Activated CD8-positive, alpha-beta T cell treated with anti-CD3 and anti-CD28 coated beads for 36 hours (primary cell): ENCODE results near the gene GAGE12F. TPM values are rescaled to one million over a fixed set of nuclear protein-coding genes. Genes with fewer than 3 reads are reported as not detected.
"Not testable (repeated sequence)": the region's sequence is repeated elsewhere in the genome, so short reads cannot be mapped to it uniquely, and the experiment has no call there.

Source experiments
- ATAC-seq: fragments of 200-7000 bp; cut with Tn5 transposase; one replicate; pipeline ENCODE4 v1.10.0; 2021; ENCODE audit warnings: mild to moderate bottlenecking, moderate library complexity
- CTCF ChIA-PET: fragments of 350-600 bp; sonication (Branson Sonifier 250); formaldehyde crosslinking; loops from one replicate; lab custom pipeline; 2021; ENCODE audit warnings: antibody characterized with exemption; lab: Charles Lee
- POLR2A ChIA-PET: fragments of 350-600 bp; sonication (Branson Sonifier 250); formaldehyde crosslinking; loops from one replicate; lab custom pipeline; 2021; ENCODE audit warnings: antibody characterized with exemption; lab: Charles Lee
- DNase-seq: peaks from one replicate; pipeline ENCODE4 v3.0.0-alpha.2; 2020
- H3K27ac Mint-ChIP-seq: one replicate; pipeline ENCODE4 v1.8.0; 2021; ENCODE audit warnings: mild to moderate bottlenecking, mixed read lengths
- H3K27me3 Mint-ChIP-seq: one replicate; pipeline ENCODE4 v1.8.0; 2021; ENCODE audit warnings: mixed read lengths
- H3K36me3 Mint-ChIP-seq: one replicate; pipeline ENCODE4 v1.8.0; 2021; ENCODE audit warnings: low read depth, mixed read lengths
- H3K4me1 Mint-ChIP-seq: one replicate; pipeline ENCODE4 v1.8.0; 2021; ENCODE audit warnings: low read depth, mixed read lengths
- H3K4me3 Mint-ChIP-seq: one replicate; pipeline ENCODE4 v1.8.0; 2021; ENCODE audit warnings: mild to moderate bottlenecking, moderate library complexity, mixed read lengths
- H3K9me3 Mint-ChIP-seq: one replicate; pipeline ENCODE4 v1.8.0; 2021; ENCODE audit warnings: mixed read lengths
- intact Hi-C: fragments of 100-400 bp; cut with micrococcal nuclease; formaldehyde crosslinking; loops from one replicate; pipeline ENCODE4 v1.10.0; 2022
- total RNA-seq, 2 experiments: library from RNA; stranded (reverse); gene quantifications; one replicate each; pipeline ENCODE4 v1.2.3, GENCODE V29; 2021

Gene GAGE12F, protein sequence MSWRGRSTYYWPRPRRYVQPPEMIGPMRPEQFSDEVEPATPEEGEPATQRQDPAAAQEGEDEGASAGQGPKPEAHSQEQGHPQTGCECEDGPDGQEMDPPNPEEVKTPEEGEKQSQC
- not detected for total RNA-seq

DNA sequence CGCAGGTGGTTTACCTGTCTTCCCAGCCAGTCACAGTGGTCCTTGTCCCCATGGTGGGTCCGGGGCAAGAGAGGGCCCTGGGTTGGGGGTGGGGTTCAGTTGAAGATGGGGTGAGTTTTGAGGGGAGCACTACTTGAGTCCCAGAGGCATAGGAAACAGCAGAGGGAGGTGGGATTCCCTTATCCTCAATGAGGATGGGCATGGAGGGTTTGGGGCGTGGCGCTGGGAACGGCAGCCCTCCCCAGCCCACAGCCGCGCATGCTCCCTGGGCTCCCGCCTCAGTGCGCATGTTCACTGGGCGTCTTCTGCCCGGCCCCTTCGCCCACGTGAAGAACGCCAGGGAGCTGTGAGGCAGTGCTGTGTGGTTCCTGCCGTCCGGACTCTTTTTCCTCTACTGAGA lies at the start of gene GAGE12F:
GAGE12F (plus strand) TSS at position 301 of the 400 bp plus-strand sequence. CDS start 1,155 bp downstream, outside the sequence.
- H3K9me3 Mint-ChIP-seq, H3K4me1 Mint-ChIP-seq, ATAC-seq, H3K36me3 Mint-ChIP-seq, H3K27me3 Mint-ChIP-seq, POLR2A ChIA-PET, DNase-seq, H3K4me3 Mint-ChIP-seq, CTCF ChIA-PET, H3K27ac Mint-ChIP-seq, intact Hi-C loops: not testable (repeated sequence)

DNA sequence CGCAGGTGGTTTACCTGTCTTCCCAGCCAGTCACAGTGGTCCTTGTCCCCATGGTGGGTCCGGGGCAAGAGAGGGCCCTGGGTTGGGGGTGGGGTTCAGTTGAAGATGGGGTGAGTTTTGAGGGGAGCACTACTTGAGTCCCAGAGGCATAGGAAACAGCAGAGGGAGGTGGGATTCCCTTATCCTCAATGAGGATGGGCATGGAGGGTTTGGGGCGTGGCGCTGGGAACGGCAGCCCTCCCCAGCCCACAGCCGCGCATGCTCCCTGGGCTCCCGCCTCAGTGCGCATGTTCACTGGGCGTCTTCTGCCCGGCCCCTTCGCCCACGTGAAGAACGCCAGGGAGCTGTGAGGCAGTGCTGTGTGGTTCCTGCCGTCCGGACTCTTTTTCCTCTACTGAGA lies 28.8 kb upstream of the GAGE12F start, which contains the start of gene GAGE12C:
GAGE12C (plus strand) TSS at position 301 of the 400 bp plus-strand sequence. CDS start 1,155 bp downstream, outside the sequence.
- H3K36me3 Mint-ChIP-seq, H3K4me3 Mint-ChIP-seq, POLR2A ChIA-PET, CTCF ChIA-PET, H3K27me3 Mint-ChIP-seq, H3K4me1 Mint-ChIP-seq, H3K9me3 Mint-ChIP-seq, ATAC-seq, DNase-seq, intact Hi-C loops, H3K27ac Mint-ChIP-seq: not testable (repeated sequence)

DNA sequence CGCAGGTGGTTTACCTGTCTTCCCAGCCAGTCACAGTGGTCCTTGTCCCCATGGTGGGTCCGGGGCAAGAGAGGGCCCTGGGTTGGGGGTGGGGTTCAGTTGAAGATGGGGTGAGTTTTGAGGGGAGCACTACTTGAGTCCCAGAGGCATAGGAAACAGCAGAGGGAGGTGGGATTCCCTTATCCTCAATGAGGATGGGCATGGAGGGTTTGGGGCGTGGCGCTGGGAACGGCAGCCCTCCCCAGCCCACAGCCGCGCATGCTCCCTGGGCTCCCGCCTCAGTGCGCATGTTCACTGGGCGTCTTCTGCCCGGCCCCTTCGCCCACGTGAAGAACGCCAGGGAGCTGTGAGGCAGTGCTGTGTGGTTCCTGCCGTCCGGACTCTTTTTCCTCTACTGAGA lies 19.2 kb upstream of the GAGE12F start, which contains the start of gene GAGE12D:
GAGE12D (plus strand) TSS at position 301 of the 400 bp plus-strand sequence. CDS start 1,155 bp downstream, outside the sequence.
- CTCF ChIA-PET, ATAC-seq, POLR2A ChIA-PET, H3K27me3 Mint-ChIP-seq, H3K36me3 Mint-ChIP-seq, H3K4me3 Mint-ChIP-seq, intact Hi-C loops, H3K4me1 Mint-ChIP-seq, DNase-seq, H3K27ac Mint-ChIP-seq, H3K9me3 Mint-ChIP-seq: not testable (repeated sequence)

DNA sequence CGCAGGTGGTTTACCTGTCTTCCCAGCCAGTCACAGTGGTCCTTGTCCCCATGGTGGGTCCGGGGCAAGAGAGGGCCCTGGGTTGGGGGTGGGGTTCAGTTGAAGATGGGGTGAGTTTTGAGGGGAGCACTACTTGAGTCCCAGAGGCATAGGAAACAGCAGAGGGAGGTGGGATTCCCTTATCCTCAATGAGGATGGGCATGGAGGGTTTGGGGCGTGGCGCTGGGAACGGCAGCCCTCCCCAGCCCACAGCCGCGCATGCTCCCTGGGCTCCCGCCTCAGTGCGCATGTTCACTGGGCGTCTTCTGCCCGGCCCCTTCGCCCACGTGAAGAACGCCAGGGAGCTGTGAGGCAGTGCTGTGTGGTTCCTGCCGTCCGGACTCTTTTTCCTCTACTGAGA lies 9.7 kb upstream of the GAGE12F start, which contains the start of gene GAGE12E:
GAGE12E (plus strand) TSS at position 301 of the 400 bp plus-strand sequence. CDS start 1,155 bp downstream, outside the sequence.
- H3K36me3 Mint-ChIP-seq, H3K4me1 Mint-ChIP-seq, H3K4me3 Mint-ChIP-seq, H3K9me3 Mint-ChIP-seq, POLR2A ChIA-PET, ATAC-seq, H3K27me3 Mint-ChIP-seq, DNase-seq, H3K27ac Mint-ChIP-seq, CTCF ChIA-PET, intact Hi-C loops: not testable (repeated sequence)

DNA sequence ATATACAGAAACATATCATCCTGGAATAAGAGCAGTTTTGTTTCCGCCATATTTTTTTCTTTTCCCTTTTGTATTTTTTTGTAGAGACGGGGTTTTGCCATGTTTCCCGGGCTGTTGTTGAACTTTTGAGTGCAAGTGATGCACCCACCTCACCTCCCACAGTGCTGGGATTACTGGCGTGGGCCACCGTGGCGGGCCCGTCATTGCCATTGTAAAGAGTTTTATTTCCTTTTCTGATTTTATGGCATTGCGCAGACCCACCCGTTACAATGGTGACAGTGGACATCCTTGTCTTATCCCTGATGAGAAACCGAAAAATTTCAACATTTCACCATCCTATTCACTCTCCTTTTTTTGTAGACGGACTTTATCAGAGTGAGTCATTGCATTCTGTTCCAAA lies 8.1 kb downstream of the GAGE12F start:
- H3K36me3 Mint-ChIP-seq, POLR2A ChIA-PET, ATAC-seq, H3K4me1 Mint-ChIP-seq, DNase-seq, H3K4me3 Mint-ChIP-seq, CTCF ChIA-PET, H3K27me3 Mint-ChIP-seq, intact Hi-C loops, H3K9me3 Mint-ChIP-seq, H3K27ac Mint-ChIP-seq: not testable (repeated sequence)

DNA sequence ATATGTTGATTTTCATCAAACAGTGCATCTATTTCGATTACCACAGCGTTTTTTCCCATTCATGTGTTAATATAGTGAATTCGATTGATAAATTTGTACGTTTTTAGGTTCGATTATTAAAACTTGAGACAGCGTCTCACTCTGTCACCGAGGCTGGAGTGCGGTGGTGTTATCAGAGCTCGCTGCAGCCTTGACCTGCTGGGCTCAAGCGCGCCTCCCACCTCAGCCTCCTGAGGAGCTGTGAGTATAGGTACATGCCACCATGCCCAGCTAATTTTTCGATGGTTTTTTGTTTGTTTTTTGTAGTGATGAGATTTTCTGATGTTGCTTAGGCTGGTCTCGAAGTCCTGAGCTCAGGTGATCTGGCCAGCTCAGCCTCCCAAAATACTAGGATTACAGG lies 8.5 kb downstream of the GAGE12F start:
- H3K9me3 Mint-ChIP-seq, DNase-seq, H3K27ac Mint-ChIP-seq, H3K4me1 Mint-ChIP-seq, POLR2A ChIA-PET, H3K4me3 Mint-ChIP-seq, intact Hi-C loops, ATAC-seq, CTCF ChIA-PET, H3K36me3 Mint-ChIP-seq, H3K27me3 Mint-ChIP-seq: not testable (repeated sequence)

DNA sequence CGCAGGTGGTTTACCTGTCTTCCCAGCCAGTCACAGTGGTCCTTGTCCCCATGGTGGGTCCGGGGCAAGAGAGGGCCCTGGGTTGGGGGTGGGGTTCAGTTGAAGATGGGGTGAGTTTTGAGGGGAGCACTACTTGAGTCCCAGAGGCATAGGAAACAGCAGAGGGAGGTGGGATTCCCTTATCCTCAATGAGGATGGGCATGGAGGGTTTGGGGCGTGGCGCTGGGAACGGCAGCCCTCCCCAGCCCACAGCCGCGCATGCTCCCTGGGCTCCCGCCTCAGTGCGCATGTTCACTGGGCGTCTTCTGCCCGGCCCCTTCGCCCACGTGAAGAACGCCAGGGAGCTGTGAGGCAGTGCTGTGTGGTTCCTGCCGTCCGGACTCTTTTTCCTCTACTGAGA lies 9.5 kb downstream of the GAGE12F start, which contains the start of gene GAGE12G:
GAGE12G (plus strand) TSS at position 301 of the 400 bp plus-strand sequence. CDS start 1,155 bp downstream, outside the sequence.
- H3K27me3 Mint-ChIP-seq, CTCF ChIA-PET, DNase-seq, H3K4me3 Mint-ChIP-seq, POLR2A ChIA-PET, H3K4me1 Mint-ChIP-seq, intact Hi-C loops, ATAC-seq, H3K27ac Mint-ChIP-seq, H3K9me3 Mint-ChIP-seq, H3K36me3 Mint-ChIP-seq: not testable (repeated sequence)

DNA sequence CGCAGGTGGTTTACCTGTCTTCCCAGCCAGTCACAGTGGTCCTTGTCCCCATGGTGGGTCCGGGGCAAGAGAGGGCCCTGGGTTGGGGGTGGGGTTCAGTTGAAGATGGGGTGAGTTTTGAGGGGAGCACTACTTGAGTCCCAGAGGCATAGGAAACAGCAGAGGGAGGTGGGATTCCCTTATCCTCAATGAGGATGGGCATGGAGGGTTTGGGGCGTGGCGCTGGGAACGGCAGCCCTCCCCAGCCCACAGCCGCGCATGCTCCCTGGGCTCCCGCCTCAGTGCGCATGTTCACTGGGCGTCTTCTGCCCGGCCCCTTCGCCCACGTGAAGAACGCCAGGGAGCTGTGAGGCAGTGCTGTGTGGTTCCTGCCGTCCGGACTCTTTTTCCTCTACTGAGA lies 19.0 kb downstream of the GAGE12F start, which contains the start of gene GAGE12H:
GAGE12H (plus strand) TSS at position 301 of the 400 bp plus-strand sequence. CDS start 1,155 bp downstream, outside the sequence.
- POLR2A ChIA-PET, H3K4me1 Mint-ChIP-seq, H3K27ac Mint-ChIP-seq, H3K36me3 Mint-ChIP-seq, CTCF ChIA-PET, H3K4me3 Mint-ChIP-seq, DNase-seq, ATAC-seq, H3K27me3 Mint-ChIP-seq, intact Hi-C loops, H3K9me3 Mint-ChIP-seq: not testable (repeated sequence)

DNA sequence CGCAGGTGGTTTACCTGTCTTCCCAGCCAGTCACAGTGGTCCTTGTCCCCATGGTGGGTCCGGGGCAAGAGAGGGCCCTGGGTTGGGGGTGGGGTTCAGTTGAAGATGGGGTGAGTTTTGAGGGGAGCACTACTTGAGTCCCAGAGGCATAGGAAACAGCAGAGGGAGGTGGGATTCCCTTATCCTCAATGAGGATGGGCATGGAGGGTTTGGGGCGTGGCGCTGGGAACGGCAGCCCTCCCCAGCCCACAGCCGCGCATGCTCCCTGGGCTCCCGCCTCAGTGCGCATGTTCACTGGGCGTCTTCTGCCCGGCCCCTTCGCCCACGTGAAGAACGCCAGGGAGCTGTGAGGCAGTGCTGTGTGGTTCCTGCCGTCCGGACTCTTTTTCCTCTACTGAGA lies 28.6 kb downstream of the GAGE12F start, which contains the start of gene GAGE2A:
GAGE2A (plus strand) TSS at position 301 of the 400 bp plus-strand sequence. CDS start 1,155 bp downstream, outside the sequence.
- H3K4me1 Mint-ChIP-seq, CTCF ChIA-PET, intact Hi-C loops, H3K9me3 Mint-ChIP-seq, H3K36me3 Mint-ChIP-seq, ATAC-seq, POLR2A ChIA-PET, H3K27ac Mint-ChIP-seq, H3K4me3 Mint-ChIP-seq, H3K27me3 Mint-ChIP-seq, DNase-seq: not testable (repeated sequence)

DNA sequence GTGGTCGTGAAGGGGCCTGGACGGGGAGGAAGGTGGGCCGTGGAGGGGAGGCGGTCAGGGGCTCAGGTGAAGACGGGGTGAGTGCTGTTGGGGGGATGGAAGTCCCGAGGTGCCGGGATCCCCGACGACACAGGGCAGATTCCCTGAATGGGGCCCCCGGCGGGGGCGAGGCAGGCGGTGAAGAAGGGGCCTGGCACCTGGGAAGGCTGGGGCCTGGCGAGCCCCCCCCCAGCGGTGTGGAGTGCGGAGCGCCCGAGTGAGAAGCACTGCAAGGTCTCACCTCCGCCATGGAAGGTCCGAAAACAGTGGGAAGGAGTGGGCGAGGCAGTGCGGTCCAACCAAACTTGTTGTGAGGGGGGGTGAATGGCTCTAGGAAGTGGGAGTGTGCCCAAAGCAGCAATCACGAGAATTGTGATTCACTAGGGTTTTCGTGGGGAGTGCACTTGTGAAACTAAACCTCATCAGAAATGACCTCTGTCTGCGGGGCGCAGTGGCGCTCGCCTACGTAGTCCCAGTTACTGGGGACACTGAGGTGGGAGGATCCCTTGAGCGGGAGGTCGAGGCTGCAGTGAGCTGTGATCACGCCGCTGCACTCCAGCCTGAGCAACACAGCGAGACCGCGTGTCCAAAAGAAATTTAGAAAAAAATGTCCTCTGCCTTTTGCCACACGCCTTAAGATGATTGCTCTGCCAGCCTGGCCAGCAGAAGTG lies 29.3 kb downstream of the GAGE12F start:
- H3K4me1 Mint-ChIP-seq, H3K36me3 Mint-ChIP-seq, DNase-seq, CTCF ChIA-PET, POLR2A ChIA-PET, H3K27me3 Mint-ChIP-seq, H3K9me3 Mint-ChIP-seq, intact Hi-C loops, ATAC-seq, H3K27ac Mint-ChIP-seq, H3K4me3 Mint-ChIP-seq: not testable (repeated sequence)

DNA sequence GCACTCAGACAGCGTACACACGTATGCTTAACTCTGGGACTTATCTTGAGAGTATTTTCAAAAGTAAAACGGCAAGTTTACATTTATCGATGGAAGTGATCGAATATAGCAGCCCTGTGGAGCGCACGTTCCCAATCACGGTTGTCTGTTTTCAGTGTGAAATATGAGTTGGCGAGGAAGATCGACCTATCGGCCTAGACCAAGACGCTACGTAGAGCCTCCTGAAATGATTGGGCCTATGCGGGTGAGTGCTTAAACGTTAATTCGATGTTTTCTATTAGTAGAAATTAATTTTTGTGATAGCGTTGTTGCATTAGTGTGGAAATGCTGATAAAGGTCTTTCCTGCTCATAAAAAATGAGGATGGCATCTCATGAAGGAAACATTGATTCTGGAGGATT lies 29.8 kb downstream of the GAGE12F start:
- H3K27ac Mint-ChIP-seq, intact Hi-C loops, POLR2A ChIA-PET, CTCF ChIA-PET, H3K4me1 Mint-ChIP-seq, DNase-seq, H3K4me3 Mint-ChIP-seq, H3K36me3 Mint-ChIP-seq, H3K9me3 Mint-ChIP-seq, ATAC-seq, H3K27me3 Mint-ChIP-seq: not testable (repeated sequence)
